C4-2B (cell line): Measurements from ENCODE around the gene ZPR1.
"Not testable (repeated sequence)": the region's sequence is repeated elsewhere in the genome, so short reads cannot be mapped to it uniquely, and the experiment has no call there.

Experiments
- H3K27ac ChIP-seq: fragments of 450-650 bp; 2 replicates; pipeline ENCODE4 v1.5.1; 2017
- ZFX ChIP-seq: fragments of 450-650 bp; IDR thresholded peaks from 2 replicates; pipeline ENCODE4 v1.6.1; 2017
- TF ChIP-seq, protein P1 (sequence below): fragments of 450-650 bp; conservative IDR thresholded peaks from 2 replicates; pipeline ENCODE4 v1.5.1; 2017; ENCODE audit warnings: mild to moderate bottlenecking

Gene ZPR1

DNA sequence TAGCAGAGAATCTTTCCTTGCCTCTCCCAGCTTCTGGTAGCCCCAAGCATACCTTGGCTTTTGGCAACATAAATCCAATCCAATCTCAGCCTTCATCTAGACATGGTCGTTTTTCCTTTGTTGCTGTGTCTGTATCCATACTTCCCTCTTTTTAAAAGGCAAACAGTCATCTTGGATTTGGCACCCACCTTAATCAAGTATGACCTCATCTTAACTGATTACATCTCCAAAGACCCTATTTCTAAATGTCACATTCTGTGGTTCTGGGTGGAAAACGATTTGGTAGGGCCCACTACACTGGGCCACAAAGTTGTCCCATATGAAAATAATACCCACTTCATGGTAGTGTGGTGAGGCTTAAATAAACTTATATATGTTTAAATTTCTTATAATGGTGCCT lies 15.9 kb downstream of the ZPR1 start:
- H3K27ac ChIP-seq = peak overlapping the region; percentile 94

DNA sequence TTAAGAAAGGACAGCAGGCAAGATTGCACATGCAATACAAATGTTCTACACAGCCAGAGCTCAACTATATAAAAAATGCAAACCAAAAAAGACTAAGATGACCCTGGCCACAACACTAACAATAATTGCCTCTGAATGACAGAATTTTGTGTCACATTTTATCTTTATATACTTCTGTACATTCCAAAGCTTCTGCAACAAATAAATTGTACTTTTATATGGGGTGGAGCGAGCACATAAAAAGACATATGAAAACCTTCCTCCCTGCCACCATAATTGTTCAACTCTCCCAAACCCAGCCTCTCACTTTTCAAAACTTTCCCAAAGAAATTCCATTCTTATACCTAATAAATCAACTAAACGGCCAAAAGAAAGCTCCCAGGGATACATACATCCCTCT lies 25.7 kb downstream of the ZPR1 start:
- H3K27ac ChIP-seq = no peak overlapping the region
- no peak for TF ChIP-seq ZFX
- TF ChIP-seq, protein P1, sequence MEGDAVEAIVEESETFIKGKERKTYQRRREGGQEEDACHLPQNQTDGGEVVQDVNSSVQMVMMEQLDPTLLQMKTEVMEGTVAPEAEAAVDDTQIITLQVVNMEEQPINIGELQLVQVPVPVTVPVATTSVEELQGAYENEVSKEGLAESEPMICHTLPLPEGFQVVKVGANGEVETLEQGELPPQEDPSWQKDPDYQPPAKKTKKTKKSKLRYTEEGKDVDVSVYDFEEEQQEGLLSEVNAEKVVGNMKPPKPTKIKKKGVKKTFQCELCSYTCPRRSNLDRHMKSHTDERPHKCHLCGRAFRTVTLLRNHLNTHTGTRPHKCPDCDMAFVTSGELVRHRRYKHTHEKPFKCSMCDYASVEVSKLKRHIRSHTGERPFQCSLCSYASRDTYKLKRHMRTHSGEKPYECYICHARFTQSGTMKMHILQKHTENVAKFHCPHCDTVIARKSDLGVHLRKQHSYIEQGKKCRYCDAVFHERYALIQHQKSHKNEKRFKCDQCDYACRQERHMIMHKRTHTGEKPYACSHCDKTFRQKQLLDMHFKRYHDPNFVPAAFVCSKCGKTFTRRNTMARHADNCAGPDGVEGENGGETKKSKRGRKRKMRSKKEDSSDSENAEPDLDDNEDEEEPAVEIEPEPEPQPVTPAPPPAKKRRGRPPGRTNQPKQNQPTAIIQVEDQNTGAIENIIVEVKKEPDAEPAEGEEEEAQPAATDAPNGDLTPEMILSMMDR = no peak

More for the DNA sequence above, 15.9 kb downstream of the ZPR1 start:
- no peak for TF ChIP-seq ZFX
- TF ChIP-seq, protein P1 = no peak

DNA sequence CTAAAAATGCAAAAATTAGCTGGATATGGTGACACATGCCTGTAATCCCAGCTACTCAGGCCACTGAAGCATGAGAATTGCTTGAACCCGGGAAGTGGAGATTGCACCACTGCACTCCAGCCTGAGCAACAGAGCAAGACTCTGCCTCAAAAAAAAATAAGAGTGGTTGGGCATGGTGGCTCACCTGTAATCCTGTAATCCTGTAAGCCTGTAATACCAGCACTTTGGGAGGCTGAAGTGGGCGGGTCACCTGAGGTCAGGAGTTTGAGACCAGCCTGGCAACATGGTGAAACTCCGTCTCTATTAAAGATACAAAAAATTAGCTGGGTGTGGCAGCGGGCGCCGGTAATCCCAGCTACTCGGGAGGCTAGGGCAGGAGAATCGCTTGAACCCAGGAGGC lies 31.8 kb downstream of the ZPR1 start:
- not testable (repeated sequence) for H3K27ac ChIP-seq

DNA sequence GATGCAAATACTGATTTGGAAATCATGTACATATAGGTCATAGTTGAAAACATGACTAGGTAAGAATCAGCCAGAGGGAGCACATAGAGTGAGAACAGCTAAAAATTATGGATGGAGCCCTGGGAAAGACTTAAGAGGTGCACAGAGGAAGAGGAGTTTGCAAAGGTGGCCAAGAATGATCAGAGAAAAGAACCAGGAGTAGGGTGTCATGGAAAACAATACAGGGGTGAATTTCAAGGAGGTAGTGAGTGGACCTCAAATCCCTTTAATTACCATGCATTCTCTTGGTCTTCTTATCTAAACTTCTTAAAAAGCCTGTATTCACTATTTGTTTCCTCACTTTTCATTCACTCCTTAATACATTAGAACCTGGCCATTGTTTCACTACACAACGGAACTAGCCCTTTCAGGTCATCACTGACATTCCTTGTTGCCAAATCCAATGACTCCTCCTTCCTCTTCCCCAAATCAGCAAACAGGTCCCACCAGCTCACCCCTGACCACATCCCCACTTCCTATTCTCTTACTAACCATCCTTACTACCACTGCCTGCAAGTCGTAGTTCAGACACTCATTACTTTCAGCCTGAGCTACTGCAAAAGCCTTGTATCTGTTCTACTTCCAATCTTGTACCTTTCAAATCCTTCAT lies 37.6 kb downstream of the ZPR1 start:
- TF ChIP-seq ZFX = no peak
- TF ChIP-seq, protein P1 = no peak
- H3K27ac ChIP-seq = no peak overlapping the region

DNA sequence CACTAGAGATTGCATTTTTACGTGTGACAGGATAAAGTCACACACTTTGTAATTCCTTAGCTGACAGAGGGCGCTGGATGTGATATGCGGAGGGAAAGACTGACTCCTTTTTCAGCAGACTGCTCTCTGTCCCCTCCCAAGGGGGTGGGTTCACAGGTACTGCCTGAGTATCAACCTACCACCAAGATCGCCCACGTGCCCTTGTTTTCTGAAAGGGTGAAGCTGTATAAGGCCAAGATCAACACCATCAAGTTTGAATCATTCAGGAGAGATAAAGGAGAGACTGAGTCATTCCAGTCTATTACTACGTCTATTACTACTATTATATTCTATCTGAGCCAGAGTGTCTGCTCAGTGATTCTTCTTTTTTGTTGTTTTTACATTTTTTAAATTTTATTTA lies 45.7 kb downstream of the ZPR1 start:
- TF ChIP-seq, protein P1 = no peak
- H3K27ac ChIP-seq = no peak overlapping the region

DNA sequence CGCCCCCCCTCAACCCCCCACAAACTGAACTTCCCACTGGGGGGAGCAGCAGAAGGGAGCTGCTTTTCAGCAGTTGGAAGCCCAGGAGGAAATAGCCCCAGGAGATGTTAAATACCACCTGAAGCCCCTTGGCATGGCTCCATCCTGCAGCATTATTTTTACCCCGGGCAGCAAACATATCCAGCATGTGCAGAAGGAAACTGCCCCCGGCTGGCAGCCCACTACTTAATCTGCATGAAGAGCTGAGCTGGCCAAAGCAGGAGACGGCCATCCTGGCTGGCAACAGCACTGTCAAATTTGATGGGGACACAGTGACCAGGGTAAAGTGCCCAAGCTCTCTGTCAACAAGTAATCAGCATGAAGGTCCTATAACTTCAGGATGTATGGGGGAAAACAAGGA lies 47.1 kb downstream of the ZPR1 start:
- H3K27ac ChIP-seq = no peak overlapping the region
- TF ChIP-seq ZFX = no peak
- TF ChIP-seq, protein P1 = no peak

DNA sequence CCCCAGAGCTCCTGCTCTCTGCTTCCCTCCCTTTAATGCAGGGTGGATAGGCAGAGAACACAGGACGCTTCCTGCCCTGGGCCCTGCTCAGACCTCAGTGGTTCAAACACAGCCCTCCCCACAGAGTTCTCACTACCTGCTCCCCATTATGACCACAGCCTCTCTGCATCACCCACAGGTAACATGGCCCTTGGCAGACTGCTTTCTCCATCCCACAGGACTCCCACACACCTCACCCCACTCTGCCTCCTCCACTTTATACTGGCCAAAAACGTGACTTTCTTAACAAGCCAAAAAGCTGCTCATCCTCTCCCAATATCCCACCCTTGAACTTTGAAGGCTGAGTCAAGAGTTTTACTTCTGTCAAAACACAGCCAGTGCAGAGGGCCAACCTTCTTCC lies 48.8 kb downstream of the ZPR1 start:
- H3K27ac ChIP-seq = no peak overlapping the region
- no peak for TF ChIP-seq ZFX
- TF ChIP-seq, protein P1 = no peak

DNA sequence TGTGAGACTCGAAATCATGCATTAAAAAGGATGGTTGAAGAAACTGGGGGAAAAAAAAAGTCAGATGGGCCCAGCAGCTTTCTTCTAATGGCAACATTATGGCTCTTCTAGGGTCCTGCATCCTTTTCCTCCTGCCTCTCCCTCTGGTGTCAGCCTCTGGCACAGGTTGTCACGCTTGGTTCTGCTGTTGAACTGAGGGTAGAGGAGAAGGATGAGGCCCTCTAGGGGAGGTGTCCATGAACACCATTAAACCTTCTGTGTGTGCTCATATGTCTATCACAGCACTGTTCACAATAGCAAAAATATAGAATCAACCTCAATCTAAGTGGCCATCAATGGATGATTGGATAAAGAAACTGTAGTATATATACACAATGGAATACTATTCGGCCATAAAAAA lies 51.1 kb downstream of the ZPR1 start:
- TF ChIP-seq, protein P1 = no peak
- TF ChIP-seq ZFX = no peak
- no peak overlapping the region for H3K27ac ChIP-seq
